ENCODE results near the gene TNFRSF13B. TPM values are rescaled to one million over a fixed set of nuclear protein-coding genes. Genes with fewer than 3 reads are reported as not detected.
"Not testable (repeated sequence)": the region's sequence is repeated elsewhere in the genome, so short reads cannot be mapped to it uniquely, and the experiment has no call there.

TNFRSF13B gene
- polyA plus RNA-seq, 1 donor (not counting 4 experiments of a cell fraction or from before 2014, with no cell fraction given): not detected

- H2AFZ ChIP-seq (ENCODE audit: control insufficient read depth, low read length); H3K9me3 ChIP-seq (ENCODE audit: control insufficient read depth, low read depth, low read length); H4K20me1 ChIP-seq (ENCODE audit: control insufficient read depth, extremely low read depth, insufficient read depth, low read length); H3K4me3 ChIP-seq (ENCODE audit: control insufficient read depth in 2 of 3, extremely low read depth in 1 of 3, insufficient read depth in 2 of 3, low read depth in 1 of 3, low read length in 3 of 3); H3K27ac ChIP-seq (ENCODE audit: control insufficient read depth, insufficient read depth, low read length); H3K4me2 ChIP-seq (ENCODE audit: control insufficient read depth, extremely low read depth, insufficient read depth, low read depth, low read length); H3K79me2 ChIP-seq (ENCODE audit: control insufficient read depth, insufficient read depth, low read length); H3K27me3 ChIP-seq (ENCODE audit: control insufficient read depth, extremely low read depth, insufficient read depth, low read length); DNase-seq (ENCODE audit: low read depth, low spot score); H3K36me3 ChIP-seq (ENCODE audit: control insufficient read depth in 2 of 2, extremely low read depth in 1 of 2, insufficient read depth in 2 of 2, low read length in 2 of 2); H3K9ac ChIP-seq (ENCODE audit: control insufficient read depth, extremely low read depth, insufficient read depth, low read length); H3K9me1 ChIP-seq (ENCODE audit: control insufficient read depth, extremely low read depth, insufficient read depth, low read length); dilution Hi-C loops (cut with MboI; ENCODE audit: extremely low pct_ligation_motif_present, low sequenced_read_pairs); H3K4me1 ChIP-seq (ENCODE audit: control insufficient read depth, extremely low read depth, insufficient read depth, low read length): not testable (repeated sequence)
- peak; percentile 39 for FAIRE-seq
Measured at GRCh38 chr17:17008621-17009397, 36.9 kb upstream of the TNFRSF13B start.

- H3K79me2 ChIP-seq (ENCODE audit: control insufficient read depth, insufficient read depth, low read length); H3K36me3 ChIP-seq (ENCODE audit: control insufficient read depth in 2 of 2, extremely low read depth in 1 of 2, insufficient read depth in 2 of 2, low read length in 2 of 2); H3K9me1 ChIP-seq (ENCODE audit: control insufficient read depth, extremely low read depth, insufficient read depth, low read length); dilution Hi-C loops (cut with MboI; ENCODE audit: extremely low pct_ligation_motif_present, low sequenced_read_pairs); H3K9ac ChIP-seq (ENCODE audit: control insufficient read depth, extremely low read depth, insufficient read depth, low read length); H3K4me1 ChIP-seq (ENCODE audit: control insufficient read depth, extremely low read depth, insufficient read depth, low read length); H3K4me3 ChIP-seq (ENCODE audit: control insufficient read depth in 2 of 3, extremely low read depth in 1 of 3, insufficient read depth in 2 of 3, low read depth in 1 of 3, low read length in 3 of 3); H3K4me2 ChIP-seq (ENCODE audit: control insufficient read depth, extremely low read depth, insufficient read depth, low read depth, low read length); DNase-seq (ENCODE audit: low read depth, low spot score); H3K27me3 ChIP-seq (ENCODE audit: control insufficient read depth, extremely low read depth, insufficient read depth, low read length); H2AFZ ChIP-seq (ENCODE audit: control insufficient read depth, low read length); H3K9me3 ChIP-seq (ENCODE audit: control insufficient read depth, low read depth, low read length); H4K20me1 ChIP-seq (ENCODE audit: control insufficient read depth, extremely low read depth, insufficient read depth, low read length); H3K27ac ChIP-seq (ENCODE audit: control insufficient read depth, insufficient read depth, low read length): not testable (repeated sequence)
- FAIRE-seq: peak; percentile 61
Measured at GRCh38 chr17:17007891-17008290, 36.0 kb upstream of the TNFRSF13B start.

- FAIRE-seq; dilution Hi-C loops (cut with MboI; ENCODE audit: extremely low pct_ligation_motif_present, low sequenced_read_pairs); H3K27ac ChIP-seq (ENCODE audit: control insufficient read depth, insufficient read depth, low read length): not testable (repeated sequence)
Measured at GRCh38 chr17:17004997-17005614, 33.2 kb upstream of the TNFRSF13B start.

More at GRCh38 chr17:17004997-17005614, 33.2 kb upstream of the TNFRSF13B start:
- H3K27me3 ChIP-seq (ENCODE audit: control insufficient read depth, extremely low read depth, insufficient read depth, low read length); H3K4me3 ChIP-seq (ENCODE audit: control insufficient read depth in 2 of 3, extremely low read depth in 1 of 3, insufficient read depth in 2 of 3, low read depth in 1 of 3, low read length in 3 of 3); H3K9ac ChIP-seq (ENCODE audit: control insufficient read depth, extremely low read depth, insufficient read depth, low read length); H3K79me2 ChIP-seq (ENCODE audit: control insufficient read depth, insufficient read depth, low read length); H4K20me1 ChIP-seq (ENCODE audit: control insufficient read depth, extremely low read depth, insufficient read depth, low read length); H3K4me1 ChIP-seq (ENCODE audit: control insufficient read depth, extremely low read depth, insufficient read depth, low read length); DNase-seq (ENCODE audit: low read depth, low spot score); H2AFZ ChIP-seq (ENCODE audit: control insufficient read depth, low read length); H3K36me3 ChIP-seq (ENCODE audit: control insufficient read depth in 2 of 2, extremely low read depth in 1 of 2, insufficient read depth in 2 of 2, low read length in 2 of 2); H3K9me3 ChIP-seq (ENCODE audit: control insufficient read depth, low read depth, low read length); H3K9me1 ChIP-seq (ENCODE audit: control insufficient read depth, extremely low read depth, insufficient read depth, low read length); H3K4me2 ChIP-seq (ENCODE audit: control insufficient read depth, extremely low read depth, insufficient read depth, low read depth, low read length): not testable (repeated sequence)
